ENCODE measurements around the gene ASTN2.

The ASTN2 gene

GRCh38 chr9:116491219-116491618 is 923.6 kb downstream of the ASTN2 start:
- DNase-seq, result no peak

- no peak for DNase-seq
These were observed 924.5 kb downstream of the ASTN2 start for GRCh38 chr9:116490321-116490720.

GRCh38 chr9:116488373-116488772 is 926.5 kb downstream of the ASTN2 start:
- DNase-seq, result no peak

GRCh38 chr9:116484492-116485061 is 930.3 kb downstream of the ASTN2 start:
- no peak for DNase-seq

- DNase-seq, result no peak
These were observed 931.0 kb downstream of the ASTN2 start for GRCh38 chr9:116483622-116484491.

- DNase-seq, result no peak
These were observed 932.1 kb downstream of the ASTN2 start for GRCh38 chr9:116482740-116483139.

GRCh38 chr9:116480700-116481099 is 934.2 kb downstream of the ASTN2 start:
- DNase-seq, result no peak

GRCh38 chr9:116479967-116480366 is 934.9 kb downstream of the ASTN2 start:
- DNase-seq, result no peak

GRCh38 chr9:116479056-116479544 is 935.8 kb downstream of the ASTN2 start:
- no peak for DNase-seq

- DNase-seq, result no peak
These were observed 937.2 kb downstream of the ASTN2 start for GRCh38 chr9:116477584-116478141.

- no peak for DNase-seq
These were observed 937.9 kb downstream of the ASTN2 start for GRCh38 chr9:116476935-116477381.

GRCh38 chr9:116476002-116476401 is 938.9 kb downstream of the ASTN2 start:
- no peak for DNase-seq

GRCh38 chr9:116475201-116475600 is 939.7 kb downstream of the ASTN2 start:
- no peak for DNase-seq

GRCh38 chr9:116471944-116472506 is 942.8 kb downstream of the ASTN2 start:
- DNase-seq, result no peak

- no peak for DNase-seq
These were observed 943.6 kb downstream of the ASTN2 start for GRCh38 chr9:116471093-116471906.

GRCh38 chr9:116468793-116469527 is 945.9 kb downstream of the ASTN2 start:
- no peak for DNase-seq

- no peak for DNase-seq
These were observed 946.5 kb downstream of the ASTN2 start for GRCh38 chr9:116468369-116468768.

GRCh38 chr9:116467740-116468351 is 947.0 kb downstream of the ASTN2 start:
- no peak for DNase-seq

GRCh38 chr9:116466271-116467235 is 948.3 kb downstream of the ASTN2 start:
- DNase-seq, result no peak

GRCh38 chr9:116465576-116466270 is 949.1 kb downstream of the ASTN2 start:
- DNase-seq, result no peak

Measured in activated CD8-positive, alpha-beta memory T cell treated with anti-CD3 and anti-CD28 coated beads, Interleukin-2, amount 50 U/mL, for 4 hours (primary cell).